Endothelial cell of umbilical vein (primary cell): ENCODE results near the gene EMC9. TPM values are rescaled to one million over a fixed set of nuclear protein-coding genes. Genes with fewer than 3 reads are reported as not detected.

Experiments
- BruUV-seq: library from RNA; stranded (reverse); fragments of 400-500 nt; replicated peaks from 2 replicates; lab custom pipeline; 2021; lab: Mats Ljungman, UMichigan
- CTCF ChIA-PET: fragments of 300-600, 350-600 bp; sonication (Branson Sonifier 250); formaldehyde crosslinking; loops from one replicate; lab custom pipeline; 2021; ENCODE audit warnings: antibody characterized with exemption, inconsistent platforms; lab: Charles Lee
- POLR2A ChIA-PET: fragments of 300-600, 350-600 bp; sonication (Branson Sonifier 250); formaldehyde crosslinking; loops from one replicate; lab custom pipeline; 2021; ENCODE audit warnings: antibody characterized with exemption, inconsistent platforms; lab: Charles Lee
- DNase-seq: peaks from one replicate; pipeline ENCODE4 v3.0.0-alpha.2; 2011; ENCODE audit warnings: low read depth, low spot score
- FAIRE-seq: peaks from 2 replicates; lab custom pipeline; 2011; peaks lifted over from hg19 to GRCh38; lab: Jason Lieb, UNC
- H2AFZ ChIP-seq: 2 replicates; pipeline ENCODE4 v1.6.0; 2012; ENCODE audit warnings: low read depth, low read length, control low read depth, inconsistent platforms
- H3K27ac ChIP-seq: 2 replicates; pipeline ENCODE4 v1.5.1; 2011; ENCODE audit warnings: low read depth, mild to moderate bottlenecking, control low read depth, low read length, moderate library complexity; ENCODE audit not compliant: insufficient read depth
- H3K27me3 ChIP-seq, 2 experiments: 2 replicates each; pipeline versions ENCODE4 v1.6.0 to v1.6.1; 2011; ENCODE audit warnings: low read length in 2 of 2, mixed read lengths in 1 of 2; ENCODE audit not compliant: control insufficient read depth in 2 of 2, insufficient read depth in 2 of 2
- H3K36me3 ChIP-seq, 2 experiments: 2 replicates in 1 of 2; 3 replicates in 1 of 2; pipeline ENCODE4 v1.5.1; 2011; ENCODE audit warnings: low read length in 2 of 2, mild to moderate bottlenecking in 1 of 2, moderate library complexity in 1 of 2; ENCODE audit not compliant: control insufficient read depth in 2 of 2, insufficient read depth in 2 of 2; ENCODE audit errors: extremely low read depth in 1 of 2
- H3K4me1 ChIP-seq: 3 replicates; pipeline ENCODE4 v1.5.1; 2011; ENCODE audit warnings: mild to moderate bottlenecking, low read length; ENCODE audit not compliant: control insufficient read depth, insufficient read depth; ENCODE audit errors: extremely low read depth
- H3K4me2 ChIP-seq: 2 replicates; pipeline ENCODE4 v1.6.1; 2011; ENCODE audit warnings: low read length, control low read depth, mixed read lengths; ENCODE audit not compliant: insufficient read depth
- H3K4me3 ChIP-seq, 3 experiments: fragments of 200-600 bp in 1 of 3; sonication (generic), shearing (Covaris generic) in 1 of 3; replicated peaks in 1 of 3; 2 replicates each; pipeline ENCODE4 v1.5.1; 2011 to 2016; ENCODE audit warnings: control low read depth in 3 of 3, low read length in 3 of 3, mild to moderate bottlenecking in 2 of 3, inconsistent platforms in 1 of 3, low read depth in 1 of 3, moderate library complexity in 1 of 3; ENCODE audit not compliant: insufficient read depth in 1 of 3
- H3K79me2 ChIP-seq: 2 replicates; pipeline ENCODE4 v1.6.0; 2012; ENCODE audit warnings: low read length, inconsistent platforms; ENCODE audit not compliant: control insufficient read depth, insufficient read depth
- H3K9ac ChIP-seq: replicated peaks from 2 replicates; pipeline ENCODE3; 2011; ENCODE audit warnings: low read length, control low read depth; ENCODE audit not compliant: insufficient read depth; ENCODE audit errors: extremely low read depth
- H3K9me1 ChIP-seq: replicated peaks from 3 replicates; pipeline ENCODE4 v1.6.0; 2011; ENCODE audit warnings: mild to moderate bottlenecking, low read length; ENCODE audit not compliant: control insufficient read depth, insufficient read depth; ENCODE audit errors: extremely low read depth
- H3K9me3 ChIP-seq: replicated peaks from 2 replicates; pipeline ENCODE4 v1.5.1; 2012; ENCODE audit warnings: low read length, inconsistent platforms; ENCODE audit not compliant: control insufficient read depth, insufficient read depth
- H4K20me1 ChIP-seq: replicated peaks from 2 replicates; pipeline ENCODE3; 2011; ENCODE audit warnings: mild to moderate bottlenecking, low read length; ENCODE audit not compliant: control insufficient read depth, insufficient read depth; ENCODE audit errors: extremely low read depth
- EZH2 ChIP-seq: IDR thresholded peaks from 2 replicates; pipeline ENCODE4 v1.6.1; 2012; ENCODE audit warnings: borderline replicate concordance, low read depth, mild to moderate bottlenecking, moderate library complexity, low read length, inconsistent platforms; ENCODE audit not compliant: severe bottlenecking
- FOS ChIP-seq: IDR thresholded peaks from 2 replicates; pipeline ENCODE4 v1.6.1; 2011; ENCODE audit warnings: mild to moderate bottlenecking, low read length, moderate library complexity, borderline replicate concordance; ENCODE audit not compliant: insufficient read depth
- GATA2 ChIP-seq: IDR thresholded peaks from 2 replicates; pipeline ENCODE4 v1.7.0; 2011; ENCODE audit warnings: low read depth, mild to moderate bottlenecking, moderate library complexity, mixed read lengths, low read length; ENCODE audit not compliant: insufficient read length, insufficient read depth
- JUN ChIP-seq: IDR thresholded peaks from 2 replicates; pipeline ENCODE4 v1.6.1; 2011; ENCODE audit warnings: borderline replicate concordance, low read depth; ENCODE audit not compliant: insufficient read length, insufficient read depth
- MYC ChIP-seq: IDR thresholded peaks from one replicate; pipeline ENCODE4 v1.6.1; 2011; ENCODE audit warnings: mild to moderate bottlenecking, low read depth, low read length
- POLR2A ChIP-seq: IDR thresholded peaks from 2 replicates; pipeline ENCODE4 v1.6.1; 2012; ENCODE audit warnings: low read depth, mild to moderate bottlenecking, control low read depth, low read length
- POLR2AphosphoS5 ChIP-seq: IDR thresholded peaks from 2 replicates; pipeline ENCODE4 v1.6.1; 2012; ENCODE audit warnings: low read depth, mild to moderate bottlenecking, control low read depth, low read length, moderate library complexity; ENCODE audit not compliant: insufficient read depth
- dilution Hi-C: fragments of 300-500 bp; cut with MboI; formaldehyde crosslinking; loops from one replicate; pipeline ENCODE4 v1.15.0; 2019; ENCODE audit warnings: low sequenced_read_pairs; ENCODE audit not compliant: extremely low pct_ligation_motif_present
- intact Hi-C: fragments of 100-400 bp; cut with micrococcal nuclease; formaldehyde crosslinking; loops from one replicate; pipeline ENCODE4 v1.10.0; 2022
- polyA plus RNA-seq, 4 experiments: library from polyadenylated mRNA; depleted of rRNA in 3 of 4; stranded (reverse) in 3 of 4; unstranded in 1 of 4; fragments of >200 nt; gene quantifications; 2 replicates each; pipeline versions ENCODE4 v1.2.1 to v1.2.3, GENCODE V29; 2011 to 2012; ENCODE audit warnings: missing spikeins in 1 of 4
- total RNA-seq: library from RNA; stranded (reverse); gene quantifications from 2 replicates; pipeline ENCODE4 v1.2.3, GENCODE V29; 2021
- TF ChIP-seq, protein P1 (sequence below): IDR thresholded peaks from 2 replicates; pipeline ENCODE4 v1.6.1; 2011; ENCODE audit not compliant: insufficient read depth, insufficient read length
- TF ChIP-seq, protein P2 (sequence below), 2 donors: IDR thresholded peaks; 1 replicate in 1 of 2; 2 replicates in 1 of 2; pipeline ENCODE4 v1.5.1; 2011; ENCODE audit warnings: low read length in 2 of 2, mild to moderate bottlenecking in 2 of 2, moderate library complexity in 2 of 2, control low read depth in 1 of 2, inconsistent platforms in 1 of 2, low read depth in 1 of 2; ENCODE audit not compliant: insufficient read depth in 1 of 2; ENCODE audit errors: extremely low read depth in 1 of 2

The EMC9 gene
- total and polyA plus RNA-seq, 2 donors (not counting 3 experiments of a cell fraction or from before 2014, with no cell fraction given) = 21.8 to 31.8 TPM

DNA sequence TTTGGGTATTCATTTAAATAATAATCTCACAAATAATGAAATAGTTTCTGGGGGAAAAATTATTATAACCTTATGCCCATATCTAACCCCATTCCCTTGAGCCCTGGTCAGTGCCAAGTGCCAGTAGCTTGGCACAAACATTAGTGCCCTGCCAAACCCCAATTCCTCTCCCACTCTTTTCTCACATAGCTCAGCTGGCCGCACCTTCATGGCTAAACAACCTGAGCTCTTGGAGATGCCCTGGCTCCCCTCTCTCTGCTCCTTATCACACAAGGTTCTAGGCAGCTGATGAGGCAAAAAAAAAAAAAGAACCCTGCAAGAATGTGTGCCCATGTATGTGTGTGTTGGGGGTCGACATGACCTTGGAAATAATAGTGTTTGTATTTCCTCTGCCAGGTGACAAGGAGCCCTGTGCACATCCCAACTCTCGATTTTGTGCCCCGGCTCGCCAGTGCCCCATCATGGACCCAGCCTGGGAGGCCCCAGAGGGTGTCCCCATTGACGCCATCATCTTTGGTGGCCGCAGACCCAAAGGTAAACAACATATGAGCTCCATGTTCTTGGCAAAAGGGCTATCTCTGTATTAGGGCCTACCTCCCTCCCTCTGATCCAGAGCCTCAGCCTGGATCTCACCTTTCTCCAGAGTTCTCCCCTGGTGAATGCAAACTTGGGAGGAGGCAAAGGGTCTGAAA lies 38.9 kb downstream of the EMC9 start:
- H3K9me1 ChIP-seq = no peaks in the 10 kb centered on the region
- ChIA-PET POLR2A (interaction anchor here (1.4 kb wide), 1 partner anchor 8 kb away, joined by 4 read pairs; the partner anchor contains the start of gene PCK2), CTCF (interaction anchor here (1.5 to 11.7 kb wide), 2 partner anchors 12 to 46 kb away, joined by 3 to 420 read pairs; no protein-coding TSS in a partner anchor)
- no peaks in the 10 kb centered on the region for H3K27me3 ChIP-seq
- H3K27ac ChIP-seq = no peak overlapping the region
- TF ChIP-seq JUN (no peak), MYC (no peak), GATA2 (no peak), EZH2 (no peak), POLR2A (no peak), POLR2AphosphoS5 (no peak), FOS (no peak)
- TF ChIP-seq, protein P1, sequence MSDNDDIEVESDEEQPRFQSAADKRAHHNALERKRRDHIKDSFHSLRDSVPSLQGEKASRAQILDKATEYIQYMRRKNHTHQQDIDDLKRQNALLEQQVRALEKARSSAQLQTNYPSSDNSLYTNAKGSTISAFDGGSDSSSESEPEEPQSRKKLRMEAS = no peak
- TF ChIP-seq, protein P2, sequence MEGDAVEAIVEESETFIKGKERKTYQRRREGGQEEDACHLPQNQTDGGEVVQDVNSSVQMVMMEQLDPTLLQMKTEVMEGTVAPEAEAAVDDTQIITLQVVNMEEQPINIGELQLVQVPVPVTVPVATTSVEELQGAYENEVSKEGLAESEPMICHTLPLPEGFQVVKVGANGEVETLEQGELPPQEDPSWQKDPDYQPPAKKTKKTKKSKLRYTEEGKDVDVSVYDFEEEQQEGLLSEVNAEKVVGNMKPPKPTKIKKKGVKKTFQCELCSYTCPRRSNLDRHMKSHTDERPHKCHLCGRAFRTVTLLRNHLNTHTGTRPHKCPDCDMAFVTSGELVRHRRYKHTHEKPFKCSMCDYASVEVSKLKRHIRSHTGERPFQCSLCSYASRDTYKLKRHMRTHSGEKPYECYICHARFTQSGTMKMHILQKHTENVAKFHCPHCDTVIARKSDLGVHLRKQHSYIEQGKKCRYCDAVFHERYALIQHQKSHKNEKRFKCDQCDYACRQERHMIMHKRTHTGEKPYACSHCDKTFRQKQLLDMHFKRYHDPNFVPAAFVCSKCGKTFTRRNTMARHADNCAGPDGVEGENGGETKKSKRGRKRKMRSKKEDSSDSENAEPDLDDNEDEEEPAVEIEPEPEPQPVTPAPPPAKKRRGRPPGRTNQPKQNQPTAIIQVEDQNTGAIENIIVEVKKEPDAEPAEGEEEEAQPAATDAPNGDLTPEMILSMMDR (IDR thresholded peaks at IDR 0.05; ENCODE audit: extremely low read depth in 1 of 2, insufficient read depth in 1 of 2, low read depth in 1 of 2, low read length in 2 of 2) = no peak
- BruUV-seq = no TSS peak
- no peaks in the 10 kb centered on the region for H3K79me2 ChIP-seq
- no peak for FAIRE-seq
- no peak overlapping the region for H2AFZ ChIP-seq
- H3K4me2 ChIP-seq = no peak overlapping the region
- H3K36me3 ChIP-seq = peaks cover 0 to 2% of the 10 kb centered on the region in 2 experiments
- H3K4me3 ChIP-seq = no peak overlapping the region
- H3K9me3 ChIP-seq = no peaks in the 10 kb centered on the region
- intact Hi-C loops = no loop called here
- no peaks in the 10 kb centered on the region for H4K20me1 ChIP-seq
- H3K9ac ChIP-seq = no peak overlapping the region
- no peak for DNase-seq
- dilution Hi-C loops = no loop called here
- peaks cover 11% of the 10 kb centered on the region for H3K4me1 ChIP-seq
